Ovary (tissue), 9 donors: ENCODE data around the gene EPHB6. TPM values are rescaled to one million over a fixed set of nuclear protein-coding genes. Genes with fewer than 3 reads are reported as not detected.

Source experiments
- DNase-seq, 5 donors: peaks; one replicate each; pipeline ENCODE4 v3.0.0-alpha.2; 2019 to 2020
- H3K27ac ChIP-seq, 2 donors: fragments of 200-600 bp; one replicate each; pipeline versions ENCODE4 v1.5.1 to v1.8.0; 2019 to 2022
- H3K27me3 ChIP-seq: fragments of 200-600 bp; one replicate; pipeline ENCODE4 v1.8.0; 2022
- H3K36me3 ChIP-seq: fragments of 200-600 bp; sonication (generic); one replicate; pipeline ENCODE4 v1.5.1; 2019
- H3K4me1 ChIP-seq: one replicate; pipeline ENCODE4 v1.8.1; 2013; ENCODE audit warnings: mild to moderate bottlenecking, moderate library complexity; ENCODE audit not compliant: insufficient read depth
- H3K4me3 ChIP-seq: fragments of 200-600 bp; sonication (generic); one replicate; pipeline ENCODE4 v1.5.1; 2017
- H3K9me3 ChIP-seq, 2 donors: fragments of 200-600 bp in 1 of 2; sonication (generic) in 1 of 2; one replicate each; pipeline versions ENCODE4 v1.5.1 to v1.8.1; 2013 to 2019; ENCODE audit warnings: mild to moderate bottlenecking in 1 of 2, moderate library complexity in 1 of 2
- EP300 ChIP-seq: sonication (generic); formaldehyde crosslinking; IDR thresholded peaks from one replicate; pipeline ENCODE4 v1.6.1; 2017; ENCODE audit warnings: antibody characterized with exemption
- POLR2A ChIP-seq: fragments of 450-650 bp; IDR thresholded peaks from one replicate; pipeline ENCODE4 v1.6.1; 2017; ENCODE audit warnings: antibody characterized with exemption, mild to moderate bottlenecking, moderate library complexity
- WGBS, 3 donors: extraction: QIAGEN DNeasy Blood & Tissue Kit in 1 of 3; methylation state at CpG; one replicate each; pipeline versions ENCODE4 v1.1.5 to v1.1.7; 2013 to 2017; 5-methylcytosine and 5-hydroxymethylcytosine counted together
- intact Hi-C, 4 donors: fragments of 100-400 bp; cut with DNase I; formaldehyde crosslinking; loops; one replicate each; pipeline versions ENCODE4 v1.11.0 to v1.15.1; 2022 to 2023
- polyA plus RNA-seq, 2 donors: library from polyadenylated mRNA; stranded (reverse); fragments of 200-250 nt in 1 of 2; fragments of 350-450 nt in 1 of 2; fragmentation: Illumina TruSeq in 1 of 2; extraction: RNeasy Lipid Tissue Mini Kit (QIAGEN cat#74804) in 1 of 2; gene quantifications; one replicate each; pipeline ENCODE4 v1.2.3, GENCODE V29; 2013 to 2014
- total RNA-seq, 7 donors: library from RNA; depleted of rRNA in 2 of 7; stranded (reverse); fragments of >200 nt in 2 of 7; fragmentation: NEBNext Ultra II Directional in 3 of 7; extraction: Animal tissue kit (Norgen Biotek cat#: 25700) in 3 of 7; gene quantifications; one replicate each; pipeline versions ENCODE4 v1.1.0 to v1.2.4, GENCODE V29; 2016 to 2023
- TF ChIP-seq, protein P1 (sequence below), 3 donors: fragments of 450-650 bp in 2 of 3; fragments of 200-600 bp in 1 of 3; IDR thresholded peaks; one replicate each; pipeline versions ENCODE4 v1.5.1 to v1.8.0; 2016 to 2022; ENCODE audit warnings: antibody characterized with exemption in 3 of 3, mild to moderate bottlenecking in 1 of 3
- donor health status: DM: no; HTN: no; CAD: no; lungs with moderate emphysema.
- donor health status: DM: no; HTN: no; CAD: no.
- donor health status: Bipolar disorder and iron deficiency.
- donor health status: DM: yes; HTN: yes; CAD: no.
- donor health status: DM: no; HTN: no; CAD: no.
- donor health status: DM: yes; HTN: yes; CAD: no.

EPHB6 gene
- total and polyA plus RNA-seq, 9 donors = 10.7 to 41.1 (median 28.5) TPM

DNA sequence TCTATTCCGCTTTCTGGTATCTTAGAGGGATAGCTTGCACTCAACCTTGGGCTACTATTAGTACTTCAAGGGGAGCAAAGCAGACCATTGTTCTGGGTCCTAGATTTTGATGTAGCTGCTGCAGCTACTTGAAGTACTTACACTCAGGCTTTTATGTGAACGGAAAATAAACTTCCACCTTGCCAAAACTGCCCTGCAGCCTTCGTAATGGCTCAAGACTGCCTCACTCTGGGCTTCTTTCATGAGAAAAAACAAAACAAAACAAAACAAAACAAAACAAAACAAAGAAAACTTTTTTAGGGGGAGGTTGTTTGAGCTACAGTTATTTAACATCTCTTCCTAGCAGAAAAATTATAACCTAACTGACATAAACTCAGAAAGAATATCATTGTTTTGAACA is 19.4 kb upstream of the EPHB6 start:
- intact Hi-C loops = no loop called here
- no peak for TF ChIP-seq EP300
- no peak for TF ChIP-seq POLR2A
- TF ChIP-seq, protein P1, sequence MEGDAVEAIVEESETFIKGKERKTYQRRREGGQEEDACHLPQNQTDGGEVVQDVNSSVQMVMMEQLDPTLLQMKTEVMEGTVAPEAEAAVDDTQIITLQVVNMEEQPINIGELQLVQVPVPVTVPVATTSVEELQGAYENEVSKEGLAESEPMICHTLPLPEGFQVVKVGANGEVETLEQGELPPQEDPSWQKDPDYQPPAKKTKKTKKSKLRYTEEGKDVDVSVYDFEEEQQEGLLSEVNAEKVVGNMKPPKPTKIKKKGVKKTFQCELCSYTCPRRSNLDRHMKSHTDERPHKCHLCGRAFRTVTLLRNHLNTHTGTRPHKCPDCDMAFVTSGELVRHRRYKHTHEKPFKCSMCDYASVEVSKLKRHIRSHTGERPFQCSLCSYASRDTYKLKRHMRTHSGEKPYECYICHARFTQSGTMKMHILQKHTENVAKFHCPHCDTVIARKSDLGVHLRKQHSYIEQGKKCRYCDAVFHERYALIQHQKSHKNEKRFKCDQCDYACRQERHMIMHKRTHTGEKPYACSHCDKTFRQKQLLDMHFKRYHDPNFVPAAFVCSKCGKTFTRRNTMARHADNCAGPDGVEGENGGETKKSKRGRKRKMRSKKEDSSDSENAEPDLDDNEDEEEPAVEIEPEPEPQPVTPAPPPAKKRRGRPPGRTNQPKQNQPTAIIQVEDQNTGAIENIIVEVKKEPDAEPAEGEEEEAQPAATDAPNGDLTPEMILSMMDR (IDR thresholded peaks at IDR 0.05) = no peak
- Histone ChIP-seq H3K36me3 (no peaks in the 10 kb centered on the region), H3K27me3 (no peaks in the 10 kb centered on the region), H3K4me3 (no peak overlapping the region), H3K27ac (no peak overlapping the region), H3K9me3 (no peaks in the 10 kb centered on the region), H3K4me1 (no peaks in the 10 kb centered on the region)
- WGBS, 3 donors = 13 to 22% (median 19%) methylated on average over 3 of the region's 3 CpGs
- DNase-seq = no peak

DNA sequence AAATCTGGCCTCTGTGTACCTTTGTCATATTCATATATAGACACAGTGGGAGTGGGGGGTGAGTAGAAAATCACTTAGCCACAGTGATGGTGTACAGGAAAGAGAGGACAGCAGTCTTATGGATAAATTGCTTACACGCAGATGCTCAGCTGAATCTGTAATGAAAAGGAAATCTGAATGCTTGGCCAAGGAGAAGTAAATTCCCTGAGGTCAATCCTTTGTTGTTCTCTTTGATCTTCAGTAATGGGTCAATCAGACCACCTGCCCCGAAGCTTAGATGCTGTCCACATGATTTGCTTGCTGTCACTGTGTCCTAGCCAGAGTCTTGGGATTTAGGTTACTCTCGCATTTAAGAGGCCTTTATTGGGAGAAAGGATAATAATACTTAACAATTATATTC is 18.4 kb upstream of the EPHB6 start:
- DNase-seq = no peak
- TF ChIP-seq EP300 (no peak), POLR2A (no peak)
- TF ChIP-seq, protein P1 (IDR thresholded peaks at IDR 0.05) = no peak
- Histone ChIP-seq H3K9me3 (no peaks in the 10 kb centered on the region), H3K27me3 (no peaks in the 10 kb centered on the region), H3K4me1 (no peaks in the 10 kb centered on the region), H3K4me3 (no peak overlapping the region), H3K36me3 (no peaks in the 10 kb centered on the region), H3K27ac (no peak overlapping the region)
- intact Hi-C loops = no loop called here
- WGBS, 3 donors = 88 to 96% (median 91%) methylated on average over 3 of the region's 3 CpGs

DNA sequence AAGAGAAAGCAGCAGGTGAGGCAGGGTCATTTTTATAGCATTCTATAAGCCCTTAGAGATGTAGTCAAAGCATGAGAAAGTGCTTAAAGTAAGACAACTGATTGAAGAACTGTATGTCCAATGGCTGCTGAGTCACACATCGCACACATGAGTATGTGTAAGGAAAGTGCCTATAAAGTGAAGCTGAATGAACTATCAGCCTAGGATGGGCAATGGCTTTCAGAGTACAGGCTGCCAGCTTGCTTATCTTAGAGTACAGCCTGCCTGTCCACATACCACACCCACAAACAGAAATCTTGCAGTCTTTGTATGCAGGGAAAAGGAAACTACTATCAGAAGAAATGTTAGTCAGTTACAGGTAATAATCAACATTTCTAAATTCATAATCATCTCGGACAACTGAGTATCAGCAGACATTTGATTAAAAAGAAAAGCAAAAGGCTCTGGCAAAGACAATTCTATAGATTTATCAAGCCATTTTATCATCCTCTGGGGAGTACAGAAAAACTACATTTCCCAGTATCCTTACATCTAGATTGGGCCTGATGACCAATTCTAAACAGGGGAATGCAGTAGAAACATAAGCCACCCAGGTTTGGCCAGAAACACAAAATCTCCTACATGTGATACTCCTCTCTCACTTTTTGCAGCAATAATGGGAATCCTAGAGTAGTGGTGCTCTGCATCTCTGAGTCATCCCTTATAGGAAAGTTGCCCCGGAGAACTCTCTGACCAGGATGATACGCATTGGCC is 16.2 kb upstream of the EPHB6 start:
- Histone ChIP-seq H3K27ac (no peak overlapping the region), H3K27me3 (no peaks in the 10 kb centered on the region), H3K36me3 (no peaks in the 10 kb centered on the region), H3K4me1 (no peaks in the 10 kb centered on the region), H3K4me3 (no peak overlapping the region), H3K9me3 (no peaks in the 10 kb centered on the region)
- TF ChIP-seq EP300 = no peak
- 72 to 73% (median 73%) methylated on average over 4 of the region's 4 CpGs for WGBS, 3 donors
- intact Hi-C loops = no loop called here
- DNase-seq = no peak

DNA sequence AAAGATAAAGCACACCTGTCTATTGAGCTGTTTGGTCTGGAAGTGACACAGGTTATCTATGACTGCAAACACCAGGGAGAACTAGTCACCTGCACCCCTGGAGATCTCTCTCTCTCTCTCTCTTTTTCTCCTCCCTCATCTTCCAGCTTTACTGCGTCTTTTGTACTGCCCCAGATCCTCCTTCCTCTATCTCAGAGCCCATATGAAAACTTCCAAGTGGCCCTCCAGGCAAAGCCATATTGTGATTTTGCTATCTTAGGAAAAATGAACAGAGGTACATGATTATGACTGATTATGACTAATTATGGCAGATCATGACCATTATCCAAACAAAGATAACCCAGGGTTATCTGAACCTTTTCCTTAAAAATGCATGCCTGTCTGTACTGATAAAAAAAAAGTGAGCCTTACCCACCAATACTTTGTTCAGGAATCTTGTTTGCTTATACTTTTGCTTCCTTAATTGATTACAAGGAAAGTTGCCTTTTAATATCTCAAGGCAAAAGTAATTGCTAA is 12.6 kb upstream of the EPHB6 start:
- DNase-seq = no peak
- no peak for TF ChIP-seq EP300
- no peak for TF ChIP-seq POLR2A
- TF ChIP-seq, protein P1 (IDR thresholded peaks at IDR 0.05) = no peak

DNA sequence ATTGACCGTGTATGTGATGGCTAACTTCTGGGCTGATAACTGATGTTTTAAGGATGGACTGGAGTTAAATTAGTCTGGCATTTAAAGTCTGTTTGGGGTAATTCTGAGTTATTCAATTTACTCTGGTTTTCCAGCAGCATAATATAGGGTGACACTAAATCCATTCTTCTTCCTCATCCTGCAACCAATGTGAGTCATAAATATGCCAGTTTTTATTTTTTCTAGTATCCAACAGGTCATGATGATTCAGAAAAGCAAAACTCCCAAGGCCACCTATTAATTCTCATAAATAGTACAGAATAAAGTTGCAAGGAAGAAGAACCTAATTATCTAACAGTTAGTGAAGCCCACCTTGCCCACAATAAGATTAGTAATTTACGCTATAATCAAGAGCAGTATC is 7.5 kb upstream of the EPHB6 start:
- Histone ChIP-seq H3K4me3 (no peak overlapping the region), H3K27me3 (no peaks in the 10 kb centered on the region), H3K27ac (no peak overlapping the region), H3K36me3 (no peaks in the 10 kb centered on the region), H3K9me3 (no peaks in the 10 kb centered on the region), H3K4me1 (no peaks in the 10 kb centered on the region)
- intact Hi-C loops = no loop called here
- 68 to 87% (median 79%) methylated on average over 2 of the region's 2 CpGs for WGBS, 3 donors
- TF ChIP-seq EP300 = no peak
- TF ChIP-seq POLR2A = no peak
- TF ChIP-seq, protein P1 (IDR thresholded peaks at IDR 0.05) = no peak
- DNase-seq = no peak

More for the DNA sequence above, 12.6 kb upstream of the EPHB6 start:
- no peaks in the 10 kb centered on the region for H3K27me3 ChIP-seq
- WGBS, 3 donors = 49 to 76% (median 55%) methylated on average over 1 of the region's 1 CpG
- no peaks in the 10 kb centered on the region for H3K9me3 ChIP-seq
- H3K27ac ChIP-seq = no peak overlapping the region
- no peaks in the 10 kb centered on the region for H3K4me1 ChIP-seq
- H3K4me3 ChIP-seq = no peak overlapping the region
- no peaks in the 10 kb centered on the region for H3K36me3 ChIP-seq
- intact Hi-C loops = no loop called here
